Hematopoietic multipotent progenitor cell (in vitro differentiated cells): ENCODE results near the gene IGSF22. TPM values are rescaled to one million over a fixed set of nuclear protein-coding genes. Genes with fewer than 3 reads are reported as not detected.

ENCODE experiments used
- DNase-seq, 3 donors: peaks; one replicate each; pipeline ENCODE4 v3.0.0-alpha.2; 2011 to 2015; ENCODE audit warnings: low read depth in 2 of 3, low spot score in 2 of 3
- total RNA-seq: library from RNA; depleted of rRNA; stranded (reverse); fragments of >200 nt; gene quantifications from one replicate; pipeline ENCODE4 v1.2.3, GENCODE V29; 2012

IGSF22 gene
- 0.54 TPM for total RNA-seq

- DNase-seq, result no peak
Observed at GRCh38 chr11:18726040-18726439, at the start of gene IGSF22. TSS of gene IGSF22 (minus strand) at chr11:18726188. CDS start at chr11:18724236, 1,952 bp downstream.

DNA sequence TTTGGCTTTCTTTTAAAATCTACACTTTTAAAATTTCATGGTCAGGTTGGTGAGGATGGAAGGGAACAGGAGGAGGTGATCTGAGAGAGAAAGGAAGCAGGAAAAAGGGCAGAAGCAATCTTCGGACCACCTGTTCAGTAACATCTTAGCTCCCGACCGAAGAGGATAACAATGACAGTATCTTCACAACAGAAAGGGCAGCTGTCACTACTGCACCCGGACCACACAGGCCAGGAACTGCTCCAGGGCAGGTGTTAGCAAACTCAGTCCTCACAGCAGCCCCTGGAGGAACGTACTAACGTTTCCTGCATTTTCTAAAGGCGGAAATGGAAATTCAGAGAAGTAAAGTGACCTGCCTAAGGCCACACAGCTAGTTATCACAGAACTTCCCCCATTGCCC is 48.8 kb upstream of the IGSF22 start:
- DNase-seq, result no peak

- DNase-seq, result no peak
Observed at GRCh38 chr11:18773681-18774080, 47.7 kb upstream of the IGSF22 start.

DNA sequence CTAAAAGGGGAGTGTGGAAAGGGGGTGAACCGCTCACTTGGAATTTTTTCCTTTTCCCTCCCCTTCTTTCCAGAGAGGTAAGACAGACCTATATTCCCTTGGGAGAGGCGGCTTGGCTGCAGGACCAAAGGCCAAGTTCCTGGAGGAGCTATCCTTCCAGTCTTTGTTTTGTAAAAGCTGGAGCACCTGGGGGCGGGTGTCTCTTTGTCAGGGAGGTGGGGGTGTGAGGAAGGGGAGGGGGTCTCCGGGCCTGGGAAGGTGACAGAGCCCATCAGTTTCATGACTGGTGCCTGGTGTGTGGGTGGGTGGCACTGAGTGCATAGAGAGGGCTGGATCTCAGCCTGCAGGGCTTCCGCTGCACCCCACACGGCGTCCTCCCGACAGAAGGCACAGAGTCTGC is 47.1 kb upstream of the IGSF22 start:
- DNase-seq, result no peak

- DNase-seq, result no peak
Observed at GRCh38 chr11:18772211-18772610, 46.2 kb upstream of the IGSF22 start.

DNA sequence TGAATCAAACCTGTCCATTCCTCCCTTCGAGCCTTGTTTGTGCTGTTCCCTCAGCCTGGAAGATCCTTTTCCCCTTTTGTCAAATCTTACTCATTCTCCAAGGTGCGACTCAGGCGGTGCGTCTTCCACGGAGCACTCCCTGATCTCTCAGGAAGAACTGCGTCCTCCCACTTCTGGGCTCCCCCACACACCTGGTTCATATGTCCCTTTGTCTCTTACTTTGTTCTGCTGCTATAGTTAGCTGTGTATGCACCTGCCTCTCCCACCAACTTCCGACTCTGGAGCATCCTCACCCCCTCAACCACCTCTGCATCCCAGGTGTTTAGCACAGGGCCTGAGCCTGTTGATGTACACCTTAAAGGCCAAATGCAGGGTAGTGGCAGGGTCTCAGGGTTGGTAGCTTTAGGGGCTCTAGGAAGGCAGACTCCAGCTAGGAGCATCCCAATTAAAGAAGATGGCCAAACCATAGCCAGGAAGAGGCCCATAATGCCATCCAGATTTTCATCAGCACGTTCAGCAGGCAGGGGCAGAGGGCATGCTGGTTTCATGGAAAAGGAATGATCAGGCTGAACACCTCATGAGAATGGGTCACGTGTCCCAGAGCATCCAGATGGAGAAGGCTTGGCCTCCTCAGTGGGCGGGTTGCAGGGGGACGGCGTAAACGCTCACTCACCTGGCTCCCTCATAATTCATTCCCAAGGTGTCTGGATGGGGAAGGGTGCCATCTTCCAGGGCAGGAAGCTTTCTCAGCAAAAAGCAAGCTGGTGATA is 45.5 kb upstream of the IGSF22 start:
- no peak for DNase-seq

- no peak for DNase-seq
Observed at GRCh38 chr11:18770479-18771125, 44.6 kb upstream of the IGSF22 start.

- DNase-seq, result no peak
Observed at GRCh38 chr11:18769802-18770456, 43.9 kb upstream of the IGSF22 start.

GRCh38 chr11:18768978-18769377 is 43.0 kb upstream of the IGSF22 start:
- DNase-seq, result no peak

DNA sequence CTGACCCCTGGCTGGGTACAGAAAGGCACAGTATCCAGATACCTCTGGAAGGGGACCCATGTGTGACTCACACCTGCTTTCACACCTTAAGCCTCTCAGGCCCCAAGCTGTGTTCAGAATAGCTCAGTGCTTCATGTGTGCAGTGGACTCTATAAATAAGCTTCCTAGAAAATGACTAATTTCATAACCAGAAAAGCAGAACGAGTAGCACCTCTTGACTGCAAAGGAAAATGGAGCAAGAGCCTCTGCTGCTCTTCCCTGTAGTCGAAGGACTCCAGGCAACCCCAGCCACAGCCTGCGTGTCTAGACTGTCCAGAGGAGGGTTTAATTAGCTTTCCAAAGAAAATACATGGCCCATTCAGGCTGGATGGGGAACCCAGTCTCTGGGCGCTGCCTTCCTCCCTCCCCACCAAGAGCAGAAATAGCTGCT is 42.5 kb upstream of the IGSF22 start:
- no peak for DNase-seq

DNA sequence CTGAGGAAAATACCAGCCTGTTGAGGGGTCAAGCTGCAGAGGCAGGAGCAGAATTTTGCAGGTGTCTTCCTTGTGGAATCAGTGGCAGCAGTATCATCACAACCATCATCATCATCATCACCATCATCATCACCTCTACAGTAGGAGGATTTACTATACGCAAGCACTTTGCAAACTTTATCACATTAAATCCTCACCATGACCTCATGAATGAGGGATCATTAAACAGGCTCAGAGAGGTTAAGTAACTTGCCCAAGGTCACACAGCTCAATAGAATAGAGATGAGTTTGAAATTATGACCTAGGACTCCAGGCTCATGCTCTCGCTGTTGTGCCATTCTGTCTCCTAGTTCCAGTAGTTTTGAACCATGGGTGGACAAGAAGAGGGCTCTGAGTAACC is 40.0 kb upstream of the IGSF22 start:
- no peak for DNase-seq

GRCh38 chr11:18765554-18765953 is 39.6 kb upstream of the IGSF22 start:
- DNase-seq, result no peak

GRCh38 chr11:18761741-18762140 is 35.8 kb upstream of the IGSF22 start:
- no peak for DNase-seq

- DNase-seq, result no peak
Observed at GRCh38 chr11:18761144-18761543, 35.2 kb upstream of the IGSF22 start.

DNA sequence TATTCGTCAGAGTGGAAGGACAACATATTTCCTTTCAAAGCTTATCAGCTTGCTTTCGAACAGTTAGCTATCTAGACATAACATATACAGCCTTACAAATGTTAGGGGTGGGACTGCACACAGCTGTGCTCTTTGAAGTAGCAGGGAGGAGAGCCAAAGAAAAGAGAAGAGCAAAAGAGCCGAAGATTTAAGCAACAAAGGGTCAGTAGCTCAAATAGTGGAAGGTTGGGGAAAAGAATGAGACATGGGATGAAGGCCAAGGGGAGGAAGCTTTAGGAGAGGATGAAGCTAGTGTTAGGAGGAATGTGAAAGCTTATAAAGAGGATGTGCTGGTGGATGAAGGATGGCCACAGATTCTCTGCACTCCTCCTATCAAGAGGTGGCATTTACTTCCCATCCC is 31.8 kb upstream of the IGSF22 start:
- no peak for DNase-seq

DNA sequence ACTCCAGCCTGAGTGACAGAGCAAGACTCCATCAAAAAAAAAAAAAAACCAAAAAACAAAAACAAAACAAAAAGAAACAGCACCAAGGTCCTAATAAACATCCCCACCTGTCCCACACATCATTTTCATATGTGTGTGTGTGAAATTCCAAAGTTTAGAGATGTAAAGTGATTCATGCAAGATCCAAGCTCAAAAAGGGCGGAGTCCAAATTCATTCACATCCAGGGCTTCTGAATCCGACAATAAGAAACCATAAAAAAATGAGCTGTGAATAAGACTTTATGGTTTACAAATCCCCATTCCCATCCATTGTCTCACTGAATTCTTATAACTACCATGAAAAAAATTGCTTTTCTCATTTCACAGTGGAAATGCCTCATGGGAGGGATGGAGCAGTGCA is 30.9 kb upstream of the IGSF22 start:
- no peak for DNase-seq

DNA sequence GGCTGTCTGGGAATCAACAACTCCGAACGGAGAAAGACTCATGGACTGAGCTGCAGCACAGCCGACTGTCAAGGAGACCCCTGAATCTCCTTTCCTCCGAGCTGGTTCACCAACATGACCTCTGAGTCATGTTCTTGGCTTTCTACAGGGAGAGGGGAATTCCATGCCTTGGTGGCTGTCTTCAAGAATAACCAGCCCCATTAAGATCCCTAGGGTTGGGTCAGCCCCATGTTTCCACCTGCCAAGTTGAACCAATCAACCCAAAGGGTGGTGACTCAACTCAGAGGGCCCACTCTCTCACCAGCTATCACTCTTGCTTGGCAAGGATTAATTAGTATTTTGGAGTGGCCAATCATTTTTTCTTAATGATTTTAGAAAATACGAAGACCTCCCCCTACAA is 28.3 kb upstream of the IGSF22 start:
- no peak for DNase-seq

- no peak for DNase-seq
Observed at GRCh38 chr11:18752502-18752901, 26.5 kb upstream of the IGSF22 start.

DNA sequence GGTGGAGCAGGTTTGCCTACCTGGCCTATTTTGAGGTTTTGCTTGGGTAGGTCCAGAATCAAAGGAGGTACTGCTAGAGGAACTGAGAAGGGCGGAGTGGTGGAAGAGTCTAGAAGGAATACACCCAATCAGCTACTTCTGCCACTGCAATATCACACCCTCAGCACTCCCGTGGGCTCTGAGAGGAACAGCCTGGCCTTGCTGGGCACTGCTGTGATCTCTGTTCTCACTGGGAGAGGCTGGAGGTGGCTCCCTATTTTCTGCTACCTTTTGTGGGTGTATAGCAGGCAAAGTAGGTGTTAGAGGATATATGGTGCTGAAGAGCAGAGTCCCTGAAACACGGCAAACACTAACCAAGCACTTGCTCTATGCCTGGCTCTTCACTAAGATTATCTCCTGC is 25.0 kb upstream of the IGSF22 start:
- DNase-seq, result no peak

DNA sequence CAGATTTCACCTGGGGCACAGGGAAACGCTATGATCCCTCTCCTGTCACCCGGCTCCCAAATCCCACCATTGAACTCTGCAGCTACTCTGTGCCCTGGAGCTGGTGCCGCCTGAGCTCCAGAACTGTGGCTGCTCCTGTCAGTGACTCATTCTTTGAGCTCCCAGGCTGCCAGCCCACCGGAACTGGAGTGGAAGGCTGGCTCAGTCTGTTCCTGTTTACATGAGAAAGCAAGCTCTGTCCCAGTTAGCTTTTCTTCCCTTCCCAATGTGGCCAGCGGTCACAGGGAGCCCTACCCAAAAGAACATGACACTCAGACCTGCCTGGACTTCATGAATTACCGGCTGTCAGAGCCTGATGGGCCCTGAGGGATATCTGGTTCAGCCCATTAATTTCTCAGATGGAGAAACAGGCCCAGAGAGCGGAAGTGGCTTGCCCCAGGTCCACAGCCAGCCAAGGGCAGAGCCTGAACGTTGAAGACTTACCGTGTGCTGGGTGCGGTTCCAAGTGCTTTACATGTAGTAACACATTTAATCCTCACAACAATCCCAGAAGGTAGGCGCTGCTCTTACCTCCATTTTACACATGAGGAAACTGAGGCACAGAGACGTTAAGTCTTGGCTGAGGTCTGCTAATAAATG is 23.8 kb upstream of the IGSF22 start:
- DNase-seq, result peak in 1 of 3 donors; percentile 19

GRCh38 chr11:18748766-18749365 is 22.9 kb upstream of the IGSF22 start:
- DNase-seq, result no peak
